ENCODE data around the gene AGBL1. TPM values are rescaled to one million over a fixed set of nuclear protein-coding genes. Genes with fewer than 3 reads are reported as not detected.

Gene AGBL1
- total and polyA plus RNA-seq, 4 donors: not detected

- Histone ChIP-seq H3K36me3 (ENCODE audit: control insufficient read depth in 4 of 4, insufficient read depth in 3 of 4, low read depth in 1 of 4, low read length in 3 of 4) (no peaks in the 10 kb centered on the region), H3K4me3 (ENCODE audit: low read depth in 1 of 3, low read length in 3 of 3) (no peak overlapping the region), H3K4me1 (ENCODE audit: control insufficient read depth in 4 of 4, insufficient read depth in 4 of 4, low read length in 3 of 4) (no peaks in the 10 kb centered on the region), H3K27me3 (ENCODE audit: control insufficient read depth in 4 of 4, insufficient read depth in 4 of 4, low read length in 3 of 4) (peaks cover 0 to 2% (median 0%) of the 10 kb centered on the region in 4 donors), H3K9ac (ENCODE audit: low read depth in 1 of 2, low read length in 2 of 2) (no peak overlapping the region), H3K9me3 (ENCODE audit: control insufficient read depth in 4 of 4, low read length in 3 of 4) (no peaks in the 10 kb centered on the region), H3K27ac (ENCODE audit: low read depth in 1 of 2, low read length in 2 of 2) (no peak overlapping the region)
- TF ChIP-seq ZBTB33 (IDR thresholded peaks at IDR 0.05) (no peak), HNF4A (conservative IDR thresholded peaks at IDR 0.05) (no peak), RAD21 (IDR thresholded peaks at IDR 0.05) (no peak), HNF4G (IDR thresholded peaks at IDR 0.05) (no peak), MAX (IDR thresholded peaks at IDR 0.05) (no peak), JUND (IDR thresholded peaks at IDR 0.05) (no peak), REST (IDR thresholded peaks at IDR 0.05) (no peak), FOXA1 (IDR thresholded peaks at IDR 0.05) (no peak), SP1 (IDR thresholded peaks at IDR 0.05) (no peak), FOXA2 (IDR thresholded peaks at IDR 0.05) (no peak), ATF3 (IDR thresholded peaks at IDR 0.05) (no peak), EGR1 (IDR thresholded peaks at IDR 0.05; ENCODE audit: low read depth in 2 of 2) (no peak)
- DNase-seq (ENCODE audit: low spot score): no peak
- 64% methylated on average over 5 of the region's 5 CpGs for whole genome bisulfite sequencing
Measured at GRCh38 chr15:86382341-86382740, 302.7 kb downstream of the AGBL1 start.

GRCh38 chr15:86383611-86384010 is 303.9 kb downstream of the AGBL1 start:
- WGBS: 80% methylated on average over 6 of the region's 6 CpGs
- no peaks in the 10 kb centered on the region for H3K9me3 ChIP-seq (ENCODE audit: control insufficient read depth in 4 of 4, low read length in 3 of 4)
- H3K4me1 ChIP-seq (ENCODE audit: control insufficient read depth in 4 of 4, insufficient read depth in 4 of 4, low read length in 3 of 4): no peaks in the 10 kb centered on the region
- DNase-seq (ENCODE audit: low spot score): no peak
- H3K9ac ChIP-seq (ENCODE audit: low read depth in 1 of 2, low read length in 2 of 2): no peak overlapping the region
- no peak overlapping the region for H3K4me3 ChIP-seq (ENCODE audit: low read depth in 1 of 3, low read length in 3 of 3)
- no peaks in the 10 kb centered on the region for H3K36me3 ChIP-seq (ENCODE audit: control insufficient read depth in 4 of 4, insufficient read depth in 3 of 4, low read depth in 1 of 4, low read length in 3 of 4)
- TF ChIP-seq HNF4G (IDR thresholded peaks at IDR 0.05) (no peak), EGR1 (IDR thresholded peaks at IDR 0.05; ENCODE audit: low read depth in 2 of 2) (no peak), RAD21 (IDR thresholded peaks at IDR 0.05) (no peak), HNF4A (conservative IDR thresholded peaks at IDR 0.05) (no peak), JUND (IDR thresholded peaks at IDR 0.05) (no peak), YY1 (IDR thresholded peaks at IDR 0.05) (no peak), REST (IDR thresholded peaks at IDR 0.05) (no peak), FOXA1 (IDR thresholded peaks at IDR 0.05) (no peak), SP1 (IDR thresholded peaks at IDR 0.05) (no peak), MAX (IDR thresholded peaks at IDR 0.05) (no peak), FOXA2 (IDR thresholded peaks at IDR 0.05) (no peak), ZBTB33 (IDR thresholded peaks at IDR 0.05) (no peak), CTCF (IDR thresholded peaks at IDR 0.05; ENCODE audit: low read depth, low read length, missing input control) (no peak), ATF3 (IDR thresholded peaks at IDR 0.05) (no peak), RXRA (IDR thresholded peaks at IDR 0.05) (no peak), GABPA (IDR thresholded peaks at IDR 0.05 in 1 of 2, conservative IDR thresholded peaks at IDR 0.05 in 1 of 2) (no peak)
- H3K27me3 ChIP-seq (ENCODE audit: control insufficient read depth in 4 of 4, insufficient read depth in 4 of 4, low read length in 3 of 4): peaks cover 0 to 2% (median 0%) of the 10 kb centered on the region in 4 donors
- H3K27ac ChIP-seq (ENCODE audit: low read depth in 1 of 2, low read length in 2 of 2): no peak overlapping the region
